Progenitor cell of endocrine pancreas (in vitro differentiated cells): Measurements from ENCODE around the gene MGRN1. TPM values are rescaled to one million over a fixed set of nuclear protein-coding genes. Genes with fewer than 3 reads are reported as not detected.

Source experiments
- DNase-seq: peaks from one replicate; pipeline ENCODE4 v3.0.0; 2021; ENCODE audit warnings: low spot score; ENCODE audit not compliant: unreplicated experiment
- H3K27ac Mint-ChIP-seq: 2 replicates; pipeline ENCODE4 v1.8.0; 2021; ENCODE audit warnings: mild to moderate bottlenecking, moderate library complexity, mixed read lengths
- H3K27me3 Mint-ChIP-seq: 2 replicates; pipeline ENCODE4 v1.8.0; 2021; ENCODE audit warnings: mixed read lengths
- H3K36me3 Mint-ChIP-seq: 2 replicates; pipeline ENCODE4 v1.8.0; 2022; ENCODE audit warnings: mixed read lengths; ENCODE audit not compliant: insufficient read depth
- H3K4me1 Mint-ChIP-seq: 2 replicates; pipeline ENCODE4 v1.8.0; 2021; ENCODE audit warnings: low read depth, mixed read lengths
- H3K4me3 Mint-ChIP-seq: 2 replicates; pipeline ENCODE4 v1.8.0; 2021; ENCODE audit warnings: low read depth, mild to moderate bottlenecking, moderate library complexity, mixed read lengths
- H3K9me3 Mint-ChIP-seq: 2 replicates; pipeline ENCODE4 v1.8.0; 2021; ENCODE audit warnings: low read depth, mixed read lengths
- total RNA-seq: library from RNA; stranded (reverse); gene quantifications from 2 replicates; pipeline ENCODE4 v1.2.1, GENCODE V29; 2021
- TF ChIP-seq, protein P1 (sequence below): fragments of 200-600 bp; sonication (generic); IDR thresholded peaks from one replicate; pipeline ENCODE4 v1.5.0; 2021; ENCODE audit warnings: antibody characterized with exemption, mild to moderate bottlenecking; ENCODE audit not compliant: unreplicated experiment

The MGRN1 gene
- total RNA-seq, 1 donor from 2014 or later: 104 TPM

DNA sequence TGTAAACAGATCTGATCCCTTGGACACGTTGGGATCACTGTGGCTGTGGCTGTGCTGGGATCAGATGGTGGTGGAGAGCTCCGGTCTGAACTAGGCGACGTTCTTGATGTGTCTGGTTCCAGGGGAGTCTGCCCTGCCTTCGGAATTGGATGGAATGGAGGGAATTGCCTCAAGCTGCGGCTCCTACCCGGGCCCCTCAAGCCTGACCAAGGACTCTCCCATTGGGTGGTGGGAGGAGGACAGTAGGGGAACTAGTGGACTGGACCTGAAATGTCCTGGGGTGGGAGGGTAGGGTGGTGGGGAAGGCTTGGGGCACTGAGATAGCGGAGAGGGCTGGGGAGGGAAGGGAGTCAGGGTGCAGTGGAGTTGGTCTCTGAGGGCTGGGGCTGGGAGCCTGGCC is 6.7 kb upstream of the MGRN1 start:
- peak overlapping the region; percentile 85 for H3K4me3 Mint-ChIP-seq
- DNase-seq: no peak
- H3K4me1 Mint-ChIP-seq: peaks cover 27% of the 10 kb centered on the region
- H3K27ac Mint-ChIP-seq: peak overlapping the region; percentile 100
- TF ChIP-seq, protein P1, sequence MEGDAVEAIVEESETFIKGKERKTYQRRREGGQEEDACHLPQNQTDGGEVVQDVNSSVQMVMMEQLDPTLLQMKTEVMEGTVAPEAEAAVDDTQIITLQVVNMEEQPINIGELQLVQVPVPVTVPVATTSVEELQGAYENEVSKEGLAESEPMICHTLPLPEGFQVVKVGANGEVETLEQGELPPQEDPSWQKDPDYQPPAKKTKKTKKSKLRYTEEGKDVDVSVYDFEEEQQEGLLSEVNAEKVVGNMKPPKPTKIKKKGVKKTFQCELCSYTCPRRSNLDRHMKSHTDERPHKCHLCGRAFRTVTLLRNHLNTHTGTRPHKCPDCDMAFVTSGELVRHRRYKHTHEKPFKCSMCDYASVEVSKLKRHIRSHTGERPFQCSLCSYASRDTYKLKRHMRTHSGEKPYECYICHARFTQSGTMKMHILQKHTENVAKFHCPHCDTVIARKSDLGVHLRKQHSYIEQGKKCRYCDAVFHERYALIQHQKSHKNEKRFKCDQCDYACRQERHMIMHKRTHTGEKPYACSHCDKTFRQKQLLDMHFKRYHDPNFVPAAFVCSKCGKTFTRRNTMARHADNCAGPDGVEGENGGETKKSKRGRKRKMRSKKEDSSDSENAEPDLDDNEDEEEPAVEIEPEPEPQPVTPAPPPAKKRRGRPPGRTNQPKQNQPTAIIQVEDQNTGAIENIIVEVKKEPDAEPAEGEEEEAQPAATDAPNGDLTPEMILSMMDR: no peak
- H3K36me3 Mint-ChIP-seq: no peaks in the 10 kb centered on the region
- H3K9me3 Mint-ChIP-seq: no peaks in the 10 kb centered on the region
- H3K27me3 Mint-ChIP-seq: no peaks in the 10 kb centered on the region

- Mint-ChIP-seq H3K36me3 (no peaks in the 10 kb centered on the region), H3K4me3 (no peak overlapping the region), H3K9me3 (no peaks in the 10 kb centered on the region), H3K27ac (peak overlapping the region; percentile 24), H3K27me3 (no peaks in the 10 kb centered on the region), H3K4me1 (peaks cover 21% of the 10 kb centered on the region)
- DNase-seq: no peak
- TF ChIP-seq, protein P1: no peak
Observed at GRCh38 chr16:4618645-4619418, 5.8 kb upstream of the MGRN1 start.

DNA sequence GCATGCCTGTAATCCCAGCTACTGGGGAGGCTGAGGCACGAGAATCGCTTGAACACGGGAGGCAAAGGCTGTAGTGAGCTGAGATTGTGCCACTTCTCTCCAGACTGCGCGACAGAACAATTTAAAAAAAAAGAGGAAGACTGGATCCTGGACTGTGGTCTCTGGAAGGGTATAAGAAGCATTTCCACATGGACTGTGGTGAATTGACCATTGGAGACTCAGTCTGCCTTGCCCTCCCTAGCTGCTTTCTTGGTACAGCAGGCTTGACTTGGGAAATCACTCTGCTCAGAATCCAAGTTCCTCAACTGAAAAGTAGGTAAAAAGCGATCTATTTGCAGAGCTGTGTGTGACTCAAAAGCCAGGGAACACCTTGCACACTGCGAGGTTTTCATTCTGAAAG is 1.0 kb upstream of the MGRN1 start:
- Mint-ChIP-seq H3K4me1 (peaks cover 25% of the 10 kb centered on the region), H3K36me3 (peaks cover 2% of the 10 kb centered on the region), H3K27me3 (no peaks in the 10 kb centered on the region), H3K9me3 (no peaks in the 10 kb centered on the region), H3K4me3 (peak overlapping the region; percentile 62), H3K27ac (peak overlapping the region; percentile 100)
- TF ChIP-seq, protein P1: no peak
- no peak for DNase-seq

DNA sequence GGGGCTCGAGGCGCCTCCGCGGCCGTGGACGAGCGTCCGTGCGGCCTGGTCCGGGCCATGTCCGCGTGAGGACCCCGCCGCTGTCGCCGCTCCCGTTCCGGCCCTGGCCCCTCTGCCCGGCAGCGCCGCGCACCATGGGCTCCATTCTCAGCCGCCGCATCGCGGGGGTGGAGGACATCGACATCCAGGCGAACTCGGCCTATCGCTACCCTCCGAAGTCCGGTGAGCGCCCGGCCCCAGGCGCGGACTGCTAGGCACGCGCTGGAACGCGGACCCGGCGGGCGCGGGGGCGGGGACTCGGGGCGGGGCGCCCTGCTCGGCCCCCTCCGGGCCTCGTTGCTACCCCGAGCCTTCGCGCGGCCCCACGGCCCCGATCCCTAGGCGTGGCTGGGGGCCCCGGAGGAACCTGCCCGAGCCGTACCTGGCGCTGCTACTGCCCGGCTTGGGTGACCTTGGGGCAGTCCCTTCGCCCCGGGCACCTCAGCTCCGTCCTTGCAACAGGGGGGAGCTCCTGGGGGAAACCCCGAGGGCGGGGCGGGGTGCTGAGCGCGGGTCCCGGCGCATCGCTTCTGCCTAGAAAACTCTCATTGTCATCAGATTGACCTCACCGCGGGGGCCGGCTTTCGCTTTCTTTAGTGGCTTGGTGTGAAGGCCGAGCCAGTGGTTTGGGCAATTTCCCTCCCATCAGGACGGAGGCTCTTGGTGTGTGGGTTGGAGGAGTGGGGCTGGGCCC is 367 bp downstream of the MGRN1 start:
- TF ChIP-seq, protein P1: no peak
- Mint-ChIP-seq H3K9me3 (no peaks in the 10 kb centered on the region), H3K4me1 (peaks cover 24% of the 10 kb centered on the region), H3K27me3 (no peaks in the 10 kb centered on the region), H3K27ac (peak overlapping the region; percentile 99), H3K36me3 (peaks cover 8% of the 10 kb centered on the region), H3K4me3 (peak overlapping the region; percentile 98)
- no peak for DNase-seq

GRCh38 chr16:4625560-4626159 is 1.0 kb downstream of the MGRN1 start:
- no peak for DNase-seq

More at GRCh38 chr16:4625560-4626159, 1.0 kb downstream of the MGRN1 start:
- Mint-ChIP-seq H3K27me3 (no peaks in the 10 kb centered on the region), H3K4me3 (peak overlapping the region; percentile 98), H3K4me1 (peaks cover 20% of the 10 kb centered on the region), H3K9me3 (no peaks in the 10 kb centered on the region), H3K27ac (peak overlapping the region; percentile 99), H3K36me3 (peaks cover 8% of the 10 kb centered on the region)
- TF ChIP-seq, protein P1: no peak
